8988T (cell line): Measurements from ENCODE around the gene LINC01488.

Experiments
- DNase-seq: peaks from one replicate; pipeline ENCODE4 v3.0.0; 2011

LINC01488 gene

DNA sequence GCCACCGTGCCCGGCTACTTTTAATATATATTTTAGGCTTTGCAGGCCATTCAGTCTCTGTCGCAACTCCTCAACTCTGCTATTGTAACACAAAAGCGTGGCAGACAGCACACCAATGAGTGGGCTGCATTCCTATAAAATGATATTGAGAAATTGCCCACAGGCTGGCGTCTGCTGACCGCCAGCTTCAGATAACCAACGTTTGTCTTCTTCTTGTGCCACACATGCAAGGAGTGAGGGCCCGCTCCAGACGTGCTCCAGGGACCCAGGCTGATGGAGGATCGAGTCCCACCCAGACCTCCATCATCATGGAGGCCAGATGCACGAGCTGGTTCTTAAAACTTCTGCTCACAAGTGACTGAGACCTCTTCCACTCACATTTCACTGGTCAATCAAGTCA is 35.4 kb upstream of the LINC01488 start:
- DNase-seq = no peak

- DNase-seq = no peak
These were observed 33.7 kb upstream of the LINC01488 start for GRCh38 chr11:69447786-69448185.

DNA sequence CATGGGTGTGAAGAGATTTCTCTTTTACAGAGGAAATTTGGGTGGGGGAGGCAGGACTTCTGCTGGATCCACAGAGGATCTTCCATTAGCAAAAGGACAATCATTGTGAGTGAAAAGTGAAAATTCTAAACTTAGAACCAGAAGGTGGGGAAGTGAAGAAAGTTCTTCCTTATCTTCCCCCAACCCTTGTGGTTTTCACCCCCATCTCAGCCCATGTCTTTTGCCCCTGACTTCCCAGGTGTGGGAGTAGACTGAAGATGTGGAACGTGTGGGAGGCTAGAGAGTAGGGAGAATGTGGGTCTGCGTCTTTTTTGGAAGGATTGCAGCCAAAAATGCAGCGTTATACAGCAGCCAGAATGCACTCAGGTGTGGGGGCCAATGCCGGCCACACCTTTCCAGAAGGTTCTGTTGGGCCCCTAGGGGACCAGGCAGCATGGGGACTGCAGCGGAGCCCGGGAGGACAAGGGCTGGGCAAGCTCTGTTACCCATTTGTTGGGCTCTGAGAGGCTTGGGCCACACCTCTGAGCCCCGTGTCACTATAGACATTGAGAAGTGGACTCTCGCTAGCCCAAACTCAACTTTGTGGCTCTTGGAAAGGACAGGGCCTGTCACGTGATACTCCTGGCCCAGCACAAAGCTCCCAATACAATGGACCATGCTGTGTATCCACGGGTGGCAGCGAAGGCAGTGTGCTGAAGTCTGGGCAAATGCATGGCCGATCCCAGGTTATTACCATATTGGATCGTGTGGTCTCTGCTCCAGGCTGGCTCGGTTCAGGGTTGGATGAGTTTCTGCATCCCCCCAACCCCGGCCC is 32.8 kb upstream of the LINC01488 start:
- no peak for DNase-seq

- DNase-seq = peak; percentile 96
These were observed 32.0 kb upstream of the LINC01488 start for GRCh38 chr11:69449320-69450063.

- DNase-seq = no peak
These were observed 31.2 kb upstream of the LINC01488 start for GRCh38 chr11:69450064-69450856.

DNA sequence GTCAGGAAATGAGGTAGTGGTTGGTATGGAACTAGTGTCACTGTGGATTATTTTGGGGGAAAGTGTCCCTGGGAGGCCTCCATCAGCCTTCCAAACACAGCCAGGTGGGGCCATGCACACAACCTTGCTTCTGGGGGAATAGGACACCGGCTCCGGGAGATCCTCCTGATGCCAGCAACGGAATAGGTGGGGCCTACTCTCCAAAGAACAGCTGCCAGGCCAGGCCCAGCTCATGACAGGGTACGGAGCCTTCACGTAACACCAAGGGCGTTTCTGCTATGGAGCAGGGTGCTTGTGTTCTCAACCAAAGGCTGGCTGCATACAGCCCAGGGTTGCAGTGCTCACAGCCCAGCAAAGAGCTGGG is 30.6 kb upstream of the LINC01488 start:
- no peak for DNase-seq

GRCh38 chr11:69451289-69451688 is 30.2 kb upstream of the LINC01488 start:
- DNase-seq = no peak

GRCh38 chr11:69452206-69452987 is 29.1 kb upstream of the LINC01488 start:
- DNase-seq = no peak

DNA sequence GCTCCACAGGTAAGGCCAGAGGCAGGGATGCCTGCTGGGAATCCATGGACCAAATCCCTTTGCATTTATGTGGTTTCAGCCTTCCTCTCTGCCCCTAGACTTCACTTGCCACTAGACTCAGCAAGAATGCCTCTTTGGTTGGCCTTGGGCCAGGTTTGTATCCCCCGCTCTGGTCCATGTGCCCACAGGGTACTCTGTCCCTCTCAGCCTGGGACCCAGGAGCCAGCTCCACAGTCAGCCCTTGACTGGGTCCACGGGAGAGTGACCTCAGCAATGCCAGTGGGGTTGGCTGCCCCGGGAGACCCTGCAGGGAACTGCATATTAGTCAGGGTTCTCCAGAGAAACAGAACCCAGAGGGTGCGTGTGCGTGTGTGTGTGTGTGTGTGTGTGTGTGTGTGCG is 28.3 kb upstream of the LINC01488 start:
- no peak for DNase-seq

GRCh38 chr11:69454018-69454417 is 27.4 kb upstream of the LINC01488 start:
- no peak for DNase-seq

DNA sequence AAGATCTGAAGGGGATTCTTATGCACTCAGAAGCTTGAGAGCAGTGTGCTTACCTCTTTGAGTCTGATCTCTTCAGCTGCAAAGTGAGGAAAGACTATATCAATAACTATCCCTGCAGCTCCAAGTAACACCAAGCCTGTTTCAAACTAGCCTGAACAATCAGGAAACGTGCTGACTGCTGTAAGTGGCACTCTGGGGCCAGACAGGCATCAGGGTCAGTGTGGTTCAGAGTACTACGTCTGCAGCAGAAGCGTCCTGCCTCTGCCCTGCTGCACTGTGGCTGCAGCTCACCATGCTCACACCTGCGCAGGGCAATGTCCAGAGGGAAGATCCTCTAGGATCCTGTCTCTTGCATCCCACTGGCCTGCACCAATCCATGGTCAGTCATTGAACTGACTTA is 25.5 kb upstream of the LINC01488 start:
- DNase-seq = no peak

- DNase-seq = no peak
These were observed 24.8 kb upstream of the LINC01488 start for GRCh38 chr11:69456712-69457111.

DNA sequence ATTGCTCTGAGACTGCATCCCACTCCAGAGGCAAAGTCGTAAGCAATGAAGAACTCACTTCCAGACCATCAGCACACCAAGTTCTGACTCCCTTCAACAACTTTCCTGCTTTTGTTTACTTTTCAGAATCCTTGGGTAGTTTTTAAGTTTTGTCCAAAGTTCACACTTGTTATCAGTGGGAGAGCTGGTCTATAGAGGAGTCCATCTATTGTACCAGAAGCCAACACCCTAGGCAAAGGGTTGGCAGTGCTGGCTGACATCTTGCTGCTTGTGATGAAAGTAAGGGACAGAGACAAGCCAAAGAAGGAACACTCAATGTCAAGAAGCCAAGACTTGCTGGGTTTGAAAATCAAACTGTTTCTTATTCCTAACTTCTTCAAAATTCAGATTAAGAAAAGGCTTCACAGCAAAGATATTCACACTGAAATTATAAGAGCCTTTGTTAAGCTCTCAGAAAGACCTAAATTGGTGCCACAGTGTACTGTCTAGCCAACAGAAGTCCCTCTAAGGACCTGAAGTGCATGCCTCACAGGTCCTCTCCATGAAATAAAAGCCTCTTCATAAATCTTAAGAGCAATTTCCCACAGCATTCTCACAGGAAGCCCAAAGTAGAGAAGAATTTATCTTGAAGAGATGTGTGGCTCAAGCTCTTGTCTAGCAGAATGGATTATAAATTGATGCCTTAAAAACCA is 21.5 kb upstream of the LINC01488 start:
- DNase-seq = no peak

GRCh38 chr11:69460540-69461257 is 20.8 kb upstream of the LINC01488 start:
- DNase-seq = no peak

DNA sequence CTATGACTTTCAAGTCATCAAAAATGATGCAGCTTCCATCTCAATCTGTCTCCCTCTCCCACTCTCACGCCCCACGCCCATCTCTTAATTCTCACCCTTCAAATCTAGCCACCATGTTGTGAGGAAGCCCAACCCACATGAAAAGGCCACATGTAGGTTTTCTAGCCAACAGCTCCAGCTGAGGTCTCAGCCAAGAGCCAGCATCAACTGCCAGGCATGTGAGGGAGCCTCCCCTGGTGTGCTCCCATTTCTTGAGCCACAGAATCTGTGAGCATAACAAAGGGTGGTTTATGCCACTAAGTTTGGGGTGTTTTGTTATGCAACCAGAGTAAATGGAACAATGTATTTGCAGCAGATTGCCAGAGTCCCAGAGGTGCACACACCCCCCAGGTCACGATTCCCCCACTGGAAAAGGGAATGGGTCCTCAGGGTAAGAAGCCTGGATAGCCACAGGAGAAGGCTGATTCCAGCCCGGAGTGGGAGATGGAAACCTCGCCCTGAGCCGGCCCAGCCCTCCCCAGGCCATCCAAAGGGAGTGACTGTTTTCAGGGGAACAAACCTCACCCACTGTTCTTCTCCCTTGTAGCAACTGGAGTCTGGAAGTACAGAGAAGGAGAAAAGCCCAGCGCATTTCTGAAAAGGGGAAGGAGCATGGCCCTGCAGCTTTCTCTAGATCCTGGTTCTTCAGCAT is 20.0 kb upstream of the LINC01488 start:
- no peak for DNase-seq

DNA sequence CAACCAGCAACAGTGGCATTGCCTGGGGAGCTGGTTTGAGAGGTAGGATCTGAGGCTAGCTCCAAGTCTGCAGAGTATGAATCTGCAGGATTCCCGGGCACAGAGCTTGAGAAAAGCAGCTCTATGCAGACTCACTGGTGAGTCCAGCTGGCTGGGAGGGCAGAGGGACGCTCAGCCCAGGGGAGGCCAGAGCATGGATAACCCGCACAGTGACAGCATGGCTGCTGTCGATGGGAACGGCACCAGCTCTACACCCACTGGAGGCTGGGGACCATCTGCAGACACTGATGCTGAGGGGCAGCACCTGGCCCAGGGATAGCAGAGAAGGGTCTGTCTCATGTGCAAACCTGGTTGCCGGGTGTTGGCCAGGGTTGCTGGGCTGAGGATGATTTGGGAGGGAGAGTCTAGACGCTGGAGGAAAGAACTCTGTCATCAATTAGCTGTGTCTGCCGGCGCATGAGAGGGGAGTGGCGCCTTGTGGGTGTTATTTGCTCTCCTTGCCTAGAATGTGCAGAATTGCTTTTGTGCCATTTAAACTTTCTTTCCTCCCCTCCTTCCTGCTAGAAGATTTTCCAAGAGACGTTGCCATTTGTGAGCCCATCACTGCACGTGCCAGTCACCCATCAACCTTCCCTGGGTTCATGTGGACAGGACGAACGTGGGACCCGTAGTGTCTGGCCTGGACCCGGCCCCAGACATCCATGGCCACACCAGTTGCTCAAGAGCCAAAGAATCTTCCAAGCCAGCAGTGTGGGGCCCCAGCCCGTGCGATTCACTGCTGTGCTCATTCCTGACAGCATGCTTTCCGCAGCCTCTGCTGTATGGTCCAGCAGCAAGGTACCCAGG is 19.1 kb upstream of the LINC01488 start:
- no peak for DNase-seq

DNA sequence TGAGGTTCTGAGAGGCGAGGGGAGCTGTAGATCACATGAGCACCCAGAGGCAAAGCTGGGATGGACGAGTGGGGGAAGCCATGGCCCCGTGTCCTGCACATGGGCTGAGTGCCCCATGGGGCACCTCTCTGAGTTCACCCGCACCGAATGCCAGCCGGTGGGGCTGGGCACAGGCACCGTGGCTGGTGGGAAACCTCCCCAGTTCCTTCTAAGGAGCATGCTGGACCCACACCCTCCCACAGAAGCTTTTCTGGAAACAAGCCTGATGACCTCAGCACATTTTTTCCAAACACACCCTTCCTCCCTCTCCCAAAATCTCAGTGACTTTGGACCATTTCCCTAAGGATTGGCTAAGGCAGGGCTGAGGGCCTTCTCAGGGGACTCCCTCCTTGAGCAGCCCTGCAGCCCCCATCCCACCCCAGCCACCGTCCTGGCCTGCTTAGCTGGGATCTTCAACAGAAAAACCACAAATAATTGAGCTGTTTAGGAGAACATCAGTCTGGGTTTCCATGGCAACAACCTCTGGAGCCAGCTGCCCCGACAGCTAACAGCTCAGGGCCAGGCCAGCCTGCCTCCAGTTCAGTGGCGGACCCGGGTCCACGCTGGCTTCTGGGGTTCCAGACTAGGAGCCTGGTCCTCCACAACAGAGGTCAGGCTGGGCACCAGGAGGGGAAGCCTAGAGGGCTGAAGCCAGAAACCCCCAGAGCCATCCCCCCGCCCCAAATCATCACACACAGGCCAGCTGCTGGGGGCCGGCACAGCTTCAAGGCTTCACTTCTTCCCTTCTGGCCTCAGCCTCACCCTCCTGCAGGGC is 18.1 kb upstream of the LINC01488 start:
- DNase-seq = no peak

DNA sequence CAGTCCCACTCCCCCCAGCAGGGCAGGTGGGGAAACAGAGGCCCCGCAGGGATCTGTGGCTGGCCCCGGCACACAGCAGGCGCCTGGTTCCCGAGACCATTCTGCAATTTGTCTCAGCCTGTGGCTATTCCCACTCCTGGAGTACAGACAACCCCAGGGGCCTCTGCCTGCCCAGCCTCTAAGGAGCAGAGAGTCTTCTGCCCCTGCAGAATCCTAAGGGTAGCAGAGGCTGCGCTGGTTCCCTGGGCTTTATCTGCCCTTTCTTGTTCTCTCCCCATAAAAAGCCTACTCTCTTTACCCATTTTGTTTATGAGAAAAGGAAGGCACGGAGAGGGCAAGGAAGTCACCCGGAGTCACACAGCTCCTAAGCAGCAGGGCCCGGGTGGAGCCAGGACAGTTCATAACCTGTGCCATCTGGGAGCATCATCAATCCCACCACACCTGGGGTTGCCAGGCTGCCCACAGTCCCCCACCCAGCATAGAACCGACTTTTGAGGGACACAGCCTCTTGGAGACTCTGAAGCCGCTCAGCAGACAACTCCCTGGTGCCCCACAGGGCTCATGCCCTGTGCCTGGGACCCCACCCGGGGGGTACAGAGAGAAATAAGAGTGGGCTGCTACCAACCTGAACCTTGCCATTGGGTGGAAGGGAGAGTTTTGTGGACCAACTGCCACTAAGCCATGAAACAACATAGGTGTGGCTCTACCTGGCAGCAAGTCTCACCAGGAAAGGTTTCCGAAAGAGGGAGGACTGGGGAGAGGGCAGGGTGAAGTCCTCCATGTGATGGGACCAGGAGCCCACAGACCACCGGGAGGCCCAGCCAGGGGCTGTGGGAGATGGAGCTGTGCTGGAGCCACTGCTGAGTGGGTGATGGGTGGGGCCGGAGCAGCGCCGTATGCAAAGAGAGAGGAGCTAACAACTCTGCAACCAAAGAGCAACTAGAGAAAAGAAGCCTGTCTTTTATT is 17.2 kb upstream of the LINC01488 start:
- no peak for DNase-seq
